ENCODE measurements around the gene MRPL39. TPM values are rescaled to one million over a fixed set of nuclear protein-coding genes. Genes with fewer than 3 reads are reported as not detected.

Gene MRPL39
- total and polyA plus RNA-seq, 12 donors: 39.3 to 73.6 (median 52.7) TPM

- DNase-seq (no peak), ATAC-seq (peak in 1 of 8 donors; percentile 35)
- no peak overlapping the region for H3K4me3 ChIP-seq
- intact Hi-C loops (cut with DNase I): no loop called here
- H3K4me1 ChIP-seq: peaks cover 0 to 29% (median 0%) of the 10 kb centered on the region in 9 donors
- WGBS, 2 donors: 67 to 69% methylated on average over 6 of the region's 6 CpGs
- peak overlapping the region in 1 of 10 donors; percentile 64 for H3K27ac ChIP-seq
- no peaks in the 10 kb centered on the region for H3K9me3 ChIP-seq
- no peaks in the 10 kb centered on the region for H3K27me3 ChIP-seq
- H3K36me3 ChIP-seq: peaks cover 0 to 54% (median 0%) of the 10 kb centered on the region in 9 donors
- no peak for TF ChIP-seq CTCF (IDR thresholded peaks at IDR 0.05)
These were observed 33.7 kb downstream of the MRPL39 start for GRCh38 chr21:25573409-25574206.

GRCh38 chr21:25572861-25573310 is 34.4 kb downstream of the MRPL39 start:
- no peaks in the 10 kb centered on the region for H3K27me3 ChIP-seq
- WGBS, 2 donors: 70 to 76% methylated on average over 3 of the region's 3 CpGs
- H3K4me1 ChIP-seq: peaks cover 0 to 37% (median 2%) of the 10 kb centered on the region in 9 donors
- no peaks in the 10 kb centered on the region for H3K9me3 ChIP-seq
- DNase-seq: no peak
- TF ChIP-seq CTCF (IDR thresholded peaks at IDR 0.05): no peak
- intact Hi-C loops (cut with DNase I): no loop called here
- peaks cover 0 to 49% (median 0%) of the 10 kb centered on the region in 9 donors for H3K36me3 ChIP-seq
- H3K27ac ChIP-seq: peak overlapping the region in 1 of 10 donors; percentile 64
- H3K4me3 ChIP-seq: no peak overlapping the region
- no peak for ATAC-seq

GRCh38 chr21:25571726-25572121 is 35.6 kb downstream of the MRPL39 start:
- WGBS, 2 donors: 89 to 93% methylated on average over 1 of the region's 1 CpG
- TF ChIP-seq CTCF (IDR thresholded peaks at IDR 0.05): no peak
- intact Hi-C loops (cut with DNase I): no loop called here
- H3K27ac ChIP-seq: no peak overlapping the region
- H3K4me1 ChIP-seq: peaks cover 0 to 46% (median 3%) of the 10 kb centered on the region in 9 donors
- H3K4me3 ChIP-seq: no peak overlapping the region
- peaks cover 0 to 45% (median 0%) of the 10 kb centered on the region in 9 donors for H3K36me3 ChIP-seq
- DNase-seq (no peak), ATAC-seq (no peak)
- no peaks in the 10 kb centered on the region for H3K9me3 ChIP-seq
- H3K27me3 ChIP-seq: no peaks in the 10 kb centered on the region

GRCh38 chr21:25569711-25570110 is 37.6 kb downstream of the MRPL39 start:
- Histone ChIP-seq H3K36me3 (peaks cover 0 to 33% (median 0%) of the 10 kb centered on the region in 9 donors), H3K9me3 (no peaks in the 10 kb centered on the region), H3K27ac (no peak overlapping the region), H3K4me1 (peaks cover 0 to 46% (median 3%) of the 10 kb centered on the region in 9 donors), H3K4me3 (no peak overlapping the region), H3K27me3 (no peaks in the 10 kb centered on the region)
- intact Hi-C loops (cut with DNase I): loop anchor here in 5 of 10 donors (10.0 kb wide), 3 partner anchors 65 to 145 kb away; no protein-coding TSS in a partner anchor
- ATAC-seq: no peak
- no peak for TF ChIP-seq CTCF (IDR thresholded peaks at IDR 0.05)
- DNase-seq: no peak
- WGBS, 2 donors: 97 to 98% methylated on average over 4 of the region's 4 CpGs

All from heart right ventricle (tissue), 16 donors.